ENCODE results near the gene CD180.

CD180 gene

DNA sequence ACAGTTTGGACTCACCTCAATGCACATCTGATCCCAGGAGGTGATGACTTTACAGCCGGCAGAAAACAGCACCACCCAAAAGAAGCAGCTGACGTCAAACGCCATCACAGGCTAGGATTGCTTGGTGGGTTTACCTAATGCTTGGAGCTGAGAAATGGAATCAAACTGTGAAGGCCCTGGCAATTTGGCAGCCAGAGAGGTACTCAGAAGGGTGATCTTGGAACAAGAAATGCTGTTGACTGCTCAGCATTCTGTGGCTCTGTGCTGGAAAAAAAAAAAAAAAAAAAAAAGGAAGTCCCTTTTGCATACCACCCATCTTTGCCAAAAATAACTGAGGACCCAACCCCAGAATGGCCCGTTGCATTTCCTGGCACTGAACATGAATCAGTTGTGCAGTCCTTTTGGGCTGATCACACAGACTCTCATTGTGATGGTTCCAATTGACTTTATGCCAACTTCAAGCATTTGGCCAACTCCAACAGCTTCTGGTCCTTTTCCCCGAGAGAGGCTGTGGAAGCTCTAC is at the start of gene CD180:
Gene CD180, minus strand, starts transcription at position 263 of the 523 bp plus-strand sequence. Its CDS starts 158 bp downstream, at position 105.
- no peak for DNase-seq

DNA sequence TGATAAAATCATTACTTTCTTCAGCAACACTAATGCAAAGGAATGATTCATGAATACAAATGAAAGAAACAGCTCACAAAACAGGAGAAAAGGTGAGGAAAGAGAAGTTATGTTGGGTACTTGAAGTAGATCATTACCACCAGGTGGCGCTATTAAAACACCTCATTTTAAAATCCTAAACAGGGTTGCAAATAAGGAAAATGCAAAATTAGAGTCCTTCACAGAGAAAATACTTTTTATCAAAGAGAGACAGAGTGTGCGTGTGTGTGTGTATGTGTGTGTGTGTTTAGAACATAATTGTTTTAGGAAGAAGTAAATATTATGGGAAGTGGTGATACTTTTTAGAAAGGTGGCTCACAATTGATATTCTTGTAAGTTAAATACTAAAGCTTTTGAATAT is 49.5 kb upstream of the CD180 start:
- peak; percentile 14 to 71 for DNase-seq

DNA sequence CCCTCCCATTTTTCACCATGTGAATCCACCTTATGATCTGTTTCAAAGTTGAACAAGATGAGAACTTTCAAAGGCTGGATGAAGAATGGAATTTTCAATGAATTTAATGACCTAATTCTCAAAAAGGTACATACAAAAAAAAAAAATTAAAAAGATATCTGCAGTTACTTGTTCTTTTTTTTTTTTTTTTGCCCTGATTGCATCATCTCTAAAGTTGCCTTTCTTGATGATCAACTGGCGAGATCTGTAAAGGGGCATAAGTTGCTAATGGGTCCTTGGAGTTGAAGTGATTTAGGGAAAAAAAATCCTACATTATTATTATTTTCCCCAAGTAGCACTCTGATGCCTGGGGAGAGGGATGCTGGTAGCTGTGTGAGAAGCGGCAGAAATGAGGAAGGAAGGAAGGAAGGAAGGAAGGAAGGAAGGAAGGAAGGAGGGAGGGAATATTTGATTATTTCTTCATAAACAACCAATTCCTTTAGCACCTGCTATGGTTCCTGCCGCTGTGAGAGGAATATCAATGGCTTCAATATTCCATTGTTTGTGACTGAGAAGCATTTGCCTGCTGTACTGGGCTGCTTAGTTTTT is 48.8 kb upstream of the CD180 start:
- no peak for DNase-seq

DNA sequence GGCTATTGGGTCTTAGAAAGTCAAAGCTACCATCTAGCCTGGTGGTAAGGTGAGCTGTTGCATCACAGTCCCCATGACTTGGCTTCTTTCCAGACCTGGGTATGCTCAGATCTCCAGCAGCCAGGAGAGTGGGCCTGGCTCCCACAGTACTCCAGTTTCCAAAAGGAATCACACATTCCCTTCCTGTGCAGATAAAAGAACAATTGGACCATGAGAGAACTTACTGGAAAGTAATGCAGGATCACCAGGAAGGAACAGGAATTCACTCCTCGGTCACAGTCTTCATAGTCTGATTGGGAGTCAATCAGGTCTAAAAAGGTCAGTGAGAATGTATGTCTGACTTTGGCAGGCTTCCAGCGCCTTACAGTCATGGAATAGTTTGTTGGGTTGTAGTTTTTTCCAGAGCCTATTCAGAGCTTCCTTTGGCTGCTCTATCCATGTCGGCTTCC is 47.8 kb upstream of the CD180 start:
- DNase-seq, result no peak

DNA sequence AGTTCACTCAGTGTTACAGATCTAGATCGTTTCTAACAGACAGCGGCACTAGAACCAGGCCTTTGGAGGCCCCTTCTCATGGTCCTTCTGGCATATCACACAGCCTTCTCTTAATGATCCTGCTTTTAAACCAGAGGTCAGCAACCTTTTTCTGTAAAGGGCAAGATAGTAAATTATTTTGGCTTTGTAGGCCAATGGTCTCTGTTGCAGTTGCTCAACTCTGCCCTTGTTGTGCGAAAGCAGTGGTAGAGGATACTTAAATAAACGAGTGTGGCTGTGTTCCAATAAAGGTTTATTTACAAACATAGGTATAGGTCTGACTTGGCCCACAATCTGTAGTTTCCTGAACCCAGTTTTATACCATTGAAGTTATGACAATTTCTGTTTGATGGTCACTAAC is 47.3 kb upstream of the CD180 start:
- no peak for DNase-seq

DNA sequence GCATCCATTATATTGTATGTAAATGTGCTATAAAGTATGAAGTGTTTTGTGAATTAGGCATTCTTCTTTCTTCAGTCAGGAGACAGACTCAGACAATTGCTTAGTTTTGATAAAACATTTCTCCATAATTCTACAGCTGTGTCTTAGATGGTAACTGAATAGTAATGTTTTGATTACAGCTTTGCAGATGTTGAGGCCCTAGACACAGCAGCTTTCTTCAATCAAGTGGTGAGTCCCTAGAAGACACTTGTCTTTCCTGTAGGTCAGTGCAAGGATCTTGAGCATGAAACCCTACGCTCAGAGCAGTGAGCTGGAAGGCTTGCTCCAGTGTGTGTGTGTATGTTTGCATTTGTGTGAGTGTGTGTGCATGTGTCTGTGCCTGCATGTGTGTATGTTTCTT is 46.8 kb upstream of the CD180 start:
- DNase-seq, result no peak

DNA sequence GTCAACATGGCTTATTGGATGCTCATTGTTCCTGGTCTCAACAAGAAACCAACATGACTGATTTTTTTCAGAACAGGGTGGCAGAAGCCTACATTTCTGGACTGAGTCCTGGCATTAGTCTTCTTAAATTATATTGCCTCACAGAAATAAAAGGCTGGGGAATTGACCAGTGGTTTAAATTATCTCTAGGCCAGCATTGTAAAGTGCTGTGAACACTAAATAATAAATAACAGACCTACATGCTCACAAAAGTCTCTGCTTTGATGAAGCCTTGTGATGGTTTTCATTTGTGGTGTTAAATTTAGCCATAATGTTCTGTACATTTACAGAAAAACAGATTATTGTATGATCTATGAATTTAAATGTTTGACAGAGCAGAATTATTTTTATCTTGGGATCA is 44.7 kb upstream of the CD180 start:
- DNase-seq, result no peak

DNA sequence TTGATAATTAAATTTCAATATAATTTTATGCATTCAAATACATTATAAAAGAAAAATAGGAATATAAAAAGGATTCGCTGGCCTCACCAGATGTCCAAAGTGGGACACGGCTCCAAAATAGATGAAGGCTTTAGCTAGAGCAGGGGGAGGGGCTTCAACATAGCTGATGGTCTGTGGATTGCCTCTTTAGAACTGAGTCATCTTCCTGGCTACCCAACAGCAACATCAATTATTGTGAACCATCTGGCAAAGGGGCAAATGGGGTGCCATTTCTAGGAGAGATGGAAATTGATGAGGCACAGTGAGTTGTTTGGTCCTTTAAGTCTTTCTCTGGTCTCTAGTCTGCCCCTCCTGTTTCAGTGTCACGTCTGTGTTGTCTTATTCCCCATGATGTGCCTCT is 44.2 kb upstream of the CD180 start:
- no peak for DNase-seq

DNA sequence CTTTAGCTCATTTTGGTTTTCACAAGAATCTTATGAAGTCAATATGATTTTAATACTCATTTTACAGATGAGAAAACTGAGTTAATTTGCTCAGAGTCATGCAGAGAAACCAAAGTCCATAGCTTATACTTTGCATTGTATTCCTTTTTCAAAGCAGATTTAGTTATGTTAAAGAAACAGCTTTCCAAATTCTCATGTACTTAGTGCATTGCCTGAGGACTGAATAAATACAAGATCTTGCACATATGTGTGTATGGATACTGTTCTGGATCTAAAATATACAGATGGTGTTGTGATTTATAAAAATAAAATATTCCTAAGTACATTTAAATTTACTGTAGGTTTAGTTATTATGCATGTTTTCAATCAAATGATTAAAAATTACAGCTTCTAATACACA is 43.5 kb upstream of the CD180 start:
- DNase-seq, result no peak

DNA sequence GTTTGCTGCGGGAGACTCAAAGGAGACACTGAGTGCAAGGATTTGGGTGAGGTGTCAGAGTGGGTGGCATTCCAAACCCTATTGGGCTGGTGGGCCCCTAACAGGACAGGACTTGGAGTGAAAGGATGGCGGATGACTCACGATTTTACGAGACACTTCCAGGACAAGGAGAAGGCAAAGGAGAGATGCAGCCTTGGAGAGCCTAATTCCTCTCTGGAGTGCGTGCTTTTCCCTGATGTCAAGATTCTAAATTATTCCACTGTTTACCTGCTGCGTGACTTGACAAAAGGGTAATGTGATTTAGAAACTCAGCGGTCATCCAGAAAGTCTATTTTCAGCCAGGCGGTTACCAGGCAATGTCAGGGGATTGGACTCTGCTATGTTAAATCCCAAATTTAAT is 41.6 kb upstream of the CD180 start:
- DNase-seq, result no peak

DNA sequence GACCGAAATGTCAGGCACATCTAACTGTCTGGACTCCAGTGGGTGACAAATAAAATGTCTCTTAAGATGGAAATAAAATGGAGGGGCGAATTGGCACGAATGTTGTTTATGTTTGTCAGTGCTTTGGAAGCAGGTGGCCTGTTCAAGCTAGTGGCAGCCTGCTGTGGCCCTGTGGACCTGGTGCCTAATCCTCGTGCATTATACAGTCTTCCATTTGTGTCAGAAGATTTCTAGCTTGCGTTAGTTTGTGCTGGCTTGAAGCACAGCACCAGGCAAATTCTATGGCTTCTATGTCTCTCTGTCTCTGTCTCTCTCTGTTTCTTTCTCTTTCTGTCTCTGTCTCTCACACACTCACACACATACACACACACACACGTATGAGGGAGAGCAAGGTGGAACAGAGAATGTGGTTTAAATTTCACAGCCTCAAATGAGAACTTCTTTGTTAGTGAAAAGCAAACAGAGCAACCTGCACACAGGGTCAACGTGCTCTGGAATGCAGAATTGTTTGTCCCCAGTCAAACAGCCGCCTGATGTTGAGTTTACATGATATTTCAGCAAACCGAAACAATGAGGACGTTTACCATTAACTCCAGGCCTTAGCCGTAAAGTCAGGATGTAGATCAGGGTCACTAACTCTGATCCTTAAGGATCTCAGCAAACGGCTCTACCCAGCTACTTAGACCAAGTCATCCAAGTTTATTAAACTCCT is 39.0 kb upstream of the CD180 start:
- no peak for DNase-seq

DNA sequence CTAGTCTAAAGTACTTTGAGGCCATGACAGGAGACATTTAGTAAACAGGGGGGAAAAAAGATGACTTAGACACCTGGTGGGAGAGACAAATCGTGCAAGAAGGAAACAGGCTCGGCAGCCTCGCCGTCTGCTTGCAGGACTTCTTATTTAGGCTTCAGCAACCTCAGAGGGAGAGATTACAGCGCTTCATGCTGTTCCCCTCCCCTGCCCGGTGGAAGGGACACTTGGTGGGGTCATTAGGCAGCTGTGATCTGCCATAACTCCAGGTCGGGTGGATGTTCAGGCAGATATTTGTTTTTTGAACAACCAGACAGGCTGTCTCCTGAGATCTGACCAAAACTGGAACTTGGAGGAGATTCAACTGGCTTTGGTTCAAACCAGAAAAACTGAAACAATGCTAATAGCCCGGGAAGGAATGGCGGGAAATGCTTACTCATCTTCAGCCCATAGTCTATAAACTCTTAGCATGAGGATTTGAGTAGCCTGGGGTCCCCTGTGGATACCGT is 38.1 kb upstream of the CD180 start:
- DNase-seq, result no peak

DNA sequence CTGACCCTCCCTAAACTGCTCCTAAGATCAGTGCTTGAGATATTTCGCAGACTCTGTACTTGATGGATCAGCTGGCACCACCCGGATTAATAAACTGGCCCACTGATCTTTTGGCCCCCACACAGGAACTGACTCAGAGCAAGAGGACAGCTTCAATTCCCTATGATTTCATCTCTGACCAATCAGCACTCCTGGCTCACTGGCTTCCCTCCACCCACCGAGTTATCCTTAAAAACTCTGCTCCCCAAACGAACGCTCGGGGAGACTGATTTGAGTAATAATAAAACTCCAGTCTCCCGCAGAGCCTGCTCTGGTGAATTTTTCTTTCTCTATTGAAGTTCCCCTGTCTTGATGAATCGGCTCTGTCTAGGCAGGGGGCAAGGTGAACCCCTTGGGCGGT is 36.5 kb upstream of the CD180 start:
- DNase-seq, result no peak

DNA sequence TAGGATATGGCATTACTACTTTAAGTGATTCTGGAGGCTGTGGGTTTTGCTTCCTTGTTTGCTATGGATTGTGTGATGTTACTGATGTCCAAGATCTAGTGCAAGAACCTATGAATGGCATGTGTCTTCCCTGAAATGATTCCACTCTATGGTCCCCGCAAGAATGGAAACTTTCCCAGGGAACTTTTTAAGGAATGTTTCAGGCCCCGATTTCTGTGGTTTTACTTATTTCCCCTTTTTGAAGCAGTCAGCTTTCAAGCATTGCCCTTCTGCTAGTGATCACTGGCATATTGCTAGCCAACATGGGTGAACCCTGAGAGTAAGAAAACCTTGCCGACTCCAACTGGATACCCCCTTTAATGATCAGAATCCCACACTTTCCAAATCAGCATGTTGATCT is 26.6 kb upstream of the CD180 start:
- DNase-seq, result no peak

DNA sequence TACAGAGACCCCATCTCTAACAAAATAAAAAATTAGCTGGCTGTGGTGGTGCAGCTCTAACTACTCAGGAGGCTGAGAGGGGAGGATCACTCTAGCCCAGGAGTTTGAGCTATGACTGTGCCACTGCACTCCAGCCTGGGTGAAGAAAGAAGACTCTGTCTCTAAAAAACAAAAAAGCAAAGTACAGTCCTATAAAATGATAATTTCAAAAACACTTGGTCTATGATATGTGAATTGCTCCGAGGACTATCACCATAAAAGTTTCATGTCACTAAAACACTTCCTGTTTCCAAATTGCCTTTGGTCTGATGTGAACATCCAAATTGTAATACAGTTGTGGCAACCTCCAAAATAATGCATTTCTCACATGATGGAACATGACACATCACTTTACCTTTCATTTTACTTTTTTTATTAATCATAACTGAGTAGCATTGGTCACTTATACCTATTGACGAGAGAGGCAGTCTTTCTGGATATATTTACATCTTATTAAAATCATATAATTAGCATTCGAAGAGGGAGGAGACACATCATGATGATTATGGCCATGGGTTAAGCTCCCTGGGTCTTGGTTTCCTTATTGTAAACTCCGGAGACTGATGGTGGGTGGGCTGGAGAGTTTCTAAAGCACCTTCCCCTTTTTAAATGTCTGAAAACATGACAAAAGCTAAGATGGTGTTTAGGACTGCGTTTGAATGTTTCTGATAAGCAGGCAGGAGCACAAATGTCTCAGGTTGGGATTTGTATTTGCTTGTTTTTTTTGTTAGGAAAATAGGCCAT is 25.8 kb upstream of the CD180 start:
- no peak for DNase-seq

DNA sequence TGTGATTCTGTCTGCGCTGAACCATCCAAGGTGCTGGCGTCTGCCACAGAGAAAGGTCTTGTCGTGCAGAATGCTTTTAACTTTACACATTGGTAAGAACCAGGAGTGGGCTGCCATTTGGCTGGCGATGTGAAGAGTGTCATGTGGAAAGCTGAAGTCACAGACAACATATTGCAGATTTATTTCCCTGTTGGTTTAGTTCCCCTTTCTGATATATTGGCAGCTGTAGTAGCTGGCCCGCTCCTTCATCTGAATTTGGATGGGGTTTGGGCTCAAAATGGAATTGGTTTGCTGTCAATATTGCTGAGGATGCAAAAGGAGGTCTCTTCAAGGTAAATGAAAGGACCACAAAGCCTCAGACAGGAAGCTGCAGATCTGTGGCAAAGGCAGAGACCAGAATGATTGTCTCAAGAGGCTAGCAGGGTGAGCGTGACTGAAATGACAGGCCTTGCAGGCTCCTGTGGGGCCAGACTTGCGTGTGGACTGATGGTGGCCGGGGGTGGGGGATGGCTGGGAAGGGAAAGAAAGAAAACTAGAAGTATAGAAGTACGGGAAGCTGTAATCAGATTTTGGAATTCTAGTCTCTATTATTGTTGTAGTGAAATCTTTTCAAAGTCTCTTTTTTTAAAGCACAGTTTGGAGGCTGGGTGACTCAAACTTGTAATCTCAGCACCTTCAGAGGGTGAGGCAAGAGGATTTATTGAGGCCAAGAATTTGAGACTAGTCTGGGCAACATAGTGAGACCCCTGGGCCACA is 25.1 kb upstream of the CD180 start:
- DNase-seq, result no peak

DNA sequence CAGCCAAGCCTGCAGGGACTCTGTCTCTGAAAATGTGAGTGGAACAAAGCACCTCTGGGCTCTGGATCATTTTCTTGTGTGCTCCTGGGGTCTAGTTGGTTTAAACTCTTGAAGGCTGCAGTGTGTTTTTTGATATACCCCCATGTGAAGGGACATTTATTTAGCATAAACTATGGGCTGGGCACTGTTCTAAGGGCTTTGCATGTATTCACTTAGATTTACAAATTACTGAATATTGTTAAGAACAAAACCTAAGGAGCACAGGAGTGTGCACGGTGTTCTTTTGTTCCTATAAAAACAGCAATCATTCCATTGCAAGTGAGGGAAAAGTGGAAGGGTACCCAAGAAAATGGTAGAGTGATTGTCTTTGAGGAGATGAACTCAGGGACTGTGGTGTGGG is 20.0 kb upstream of the CD180 start:
- no peak for DNase-seq

DNA sequence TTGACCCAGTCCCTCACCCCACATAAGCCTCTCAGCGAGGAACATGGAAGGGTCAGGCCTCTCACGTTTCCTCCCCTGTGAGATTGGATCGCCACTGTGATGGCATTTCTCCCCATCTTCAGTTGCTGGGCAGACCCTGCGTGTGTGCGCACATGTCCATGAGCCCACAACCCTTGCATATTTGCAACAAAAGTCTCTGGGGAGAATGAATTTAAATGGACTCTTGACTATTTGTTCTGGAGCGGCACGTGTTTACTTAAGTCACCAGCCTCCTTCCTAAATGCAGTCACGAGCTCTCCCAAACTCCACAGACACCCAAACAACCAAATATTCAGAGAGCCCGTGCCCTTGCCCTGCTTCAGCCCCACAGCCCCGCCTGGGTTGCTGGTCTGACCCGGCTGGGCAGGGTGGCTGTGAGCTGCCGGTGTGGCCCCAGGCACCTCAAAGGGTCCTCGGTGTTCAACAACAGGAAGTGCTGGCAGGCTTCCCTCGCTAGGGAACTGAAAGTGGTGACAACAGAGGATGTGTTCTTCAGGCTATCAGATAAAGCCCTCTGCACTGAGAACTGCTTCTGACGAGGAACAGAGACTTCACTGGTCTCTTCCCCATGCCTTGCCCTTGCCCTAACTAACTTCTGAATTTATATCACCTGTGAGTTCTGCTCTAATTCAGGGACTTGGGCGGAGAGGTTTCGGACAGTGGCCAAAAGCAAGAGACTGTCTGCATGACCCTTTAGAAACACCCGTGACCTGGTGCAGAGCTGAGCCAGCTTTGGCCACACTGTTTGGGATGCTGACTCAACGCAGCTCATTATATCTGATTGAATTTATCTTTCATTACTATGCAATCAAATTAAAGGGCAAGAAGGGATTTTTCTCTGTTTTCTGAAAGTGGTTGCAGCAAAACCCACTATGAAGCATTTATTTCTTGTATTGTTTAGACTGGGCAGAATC is 19.2 kb upstream of the CD180 start:
- DNase-seq, result peak in 1 of 2 experiments; percentile 19

DNA sequence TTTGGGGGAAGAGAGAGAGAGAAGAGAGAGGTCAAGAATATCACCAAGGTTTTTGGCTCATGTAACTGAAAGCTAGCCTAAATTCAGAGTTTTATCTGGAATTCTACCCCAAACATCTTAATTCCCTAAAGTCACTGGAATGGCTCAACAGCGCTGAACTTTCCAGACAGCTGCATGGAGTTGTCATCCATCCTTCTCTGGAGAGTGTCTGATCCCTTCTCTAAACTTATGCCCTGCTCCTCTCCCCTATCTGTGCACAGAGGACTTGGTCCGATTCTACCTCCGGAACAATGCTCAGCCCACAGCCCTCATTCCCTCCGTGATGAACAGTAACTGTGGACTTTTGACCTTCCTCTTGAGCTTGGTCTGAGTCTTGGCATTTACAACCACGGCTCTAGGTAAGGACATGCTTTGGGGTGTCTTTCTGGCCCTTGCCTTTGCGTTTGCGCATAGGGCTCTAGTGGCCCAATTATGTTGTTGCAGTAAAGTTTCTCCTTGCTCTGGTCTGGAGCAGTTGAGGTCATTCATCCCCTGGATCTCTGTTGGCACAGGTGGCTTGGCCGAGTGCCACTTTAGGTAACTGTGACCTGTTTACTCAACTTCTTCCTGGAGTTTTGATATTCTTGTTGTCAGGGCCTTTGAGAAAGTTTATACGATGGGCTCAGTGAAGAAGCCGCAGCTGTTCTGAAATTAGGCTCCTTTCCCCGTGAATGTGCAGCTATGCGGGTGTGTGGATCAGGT is 18.3 kb upstream of the CD180 start:
- no peak for DNase-seq

DNA sequence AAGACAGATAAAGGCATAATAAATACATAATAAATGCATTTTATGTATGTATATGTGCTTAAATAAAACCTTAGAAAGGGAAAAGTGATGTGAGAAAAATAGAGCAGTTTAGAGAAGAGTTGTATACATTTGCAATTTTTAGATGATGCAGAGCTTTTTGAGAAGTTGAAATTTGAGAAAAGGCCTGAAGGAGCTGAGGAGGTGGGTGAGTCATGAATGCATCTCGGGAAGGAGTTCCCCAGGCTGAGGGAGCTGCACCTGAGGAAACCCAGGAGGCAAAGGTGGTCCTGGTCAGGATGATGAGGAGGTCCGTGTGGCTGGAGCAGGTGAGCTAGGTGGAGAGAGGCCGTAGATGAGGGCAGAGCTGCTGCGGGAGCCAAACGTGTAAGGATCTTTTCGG is 17.4 kb upstream of the CD180 start:
- DNase-seq, result no peak

DNA sequence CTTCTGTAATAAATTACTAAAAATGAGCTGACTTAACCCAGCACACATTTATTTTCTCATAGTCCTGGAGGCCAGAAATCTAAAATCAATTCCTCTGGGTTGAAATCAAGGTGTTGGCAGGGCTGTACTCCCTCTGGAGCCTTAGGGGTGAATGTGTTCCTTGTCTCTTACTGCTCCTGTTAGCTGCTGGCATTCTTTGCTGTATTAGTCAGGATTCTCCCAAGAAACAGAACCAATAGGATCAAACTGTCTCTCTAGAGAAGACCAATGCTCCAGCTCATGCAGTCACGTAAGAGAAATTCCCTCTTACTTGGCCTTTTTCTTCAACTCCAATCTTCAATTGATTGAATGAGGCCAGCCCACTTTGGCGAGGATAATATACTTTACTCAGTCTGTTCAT is 15.3 kb upstream of the CD180 start:
- no peak for DNase-seq
